ENCODE results near the gene LDLRAD3. TPM values are rescaled to one million over a fixed set of nuclear protein-coding genes. Genes with fewer than 3 reads are reported as not detected.

The LDLRAD3 gene
- total and polyA plus RNA-seq, 11 donors, result 1.1 to 7.7 (median 2.6) TPM

- Histone ChIP-seq H3K9me3 (no peaks in the 10 kb centered on the region), H3K27ac (no peak overlapping the region), H3K27me3 (no peaks in the 10 kb centered on the region), H3K36me3 (no peaks in the 10 kb centered on the region), H3K4me3 (no peak overlapping the region), H3K4me1 (peaks cover 0 to 21% (median 10%) of the 10 kb centered on the region in 12 donors)
- ATAC-seq, result no peak
- TF ChIP-seq CTCF (IDR thresholded peaks at IDR 0.05), result no peak
- no peak for TF ChIP-seq POLR2A (IDR thresholded peaks at IDR 0.05)
- no peak for DNase-seq
- intact Hi-C loops (cut with DNase I), result no loop called here
- 88 to 96% (median 92%) methylated on average over 8 of the region's 8 CpGs for WGBS, 4 donors
Measured at GRCh38 chr11:36192425-36193289, 248.8 kb downstream of the LDLRAD3 start.

- TF ChIP-seq CTCF (IDR thresholded peaks at IDR 0.05) (no peak), POLR2A (IDR thresholded peaks at IDR 0.05) (no peak)
- DNase-seq (no peak), ATAC-seq (no peak)
- Histone ChIP-seq H3K4me3 (no peak overlapping the region), H3K27ac (no peak overlapping the region), H3K36me3 (no peaks in the 10 kb centered on the region), H3K27me3 (peaks cover 0 to 3% (median 0%) of the 10 kb centered on the region in 9 donors), H3K9me3 (no peaks in the 10 kb centered on the region), H3K4me1 (peaks cover 0 to 21% (median 10%) of the 10 kb centered on the region in 12 donors)
- intact Hi-C loops (cut with DNase I), result no loop called here
- WGBS, 4 donors, result 87 to 95% (median 91%) methylated on average over 6 of the region's 6 CpGs
Measured at GRCh38 chr11:36193290-36193619, 249.4 kb downstream of the LDLRAD3 start.

- H3K27me3 ChIP-seq, result peaks cover 0 to 3% (median 0%) of the 10 kb centered on the region in 9 donors
- H3K27ac ChIP-seq, result no peak overlapping the region
- no peak overlapping the region for H3K4me3 ChIP-seq
- TF ChIP-seq POLR2A (IDR thresholded peaks at IDR 0.05) (no peak), CTCF (IDR thresholded peaks at IDR 0.05) (no peak)
- no peaks in the 10 kb centered on the region for H3K9me3 ChIP-seq
- H3K4me1 ChIP-seq, result peaks cover 0 to 21% (median 10%) of the 10 kb centered on the region in 12 donors
- no peak for ATAC-seq
- 70 to 83% (median 72%) methylated on average over 1 of the region's 1 CpG for WGBS, 4 donors
- no peaks in the 10 kb centered on the region for H3K36me3 ChIP-seq
- no peak for DNase-seq
- intact Hi-C loops (cut with DNase I), result no loop called here
Measured at GRCh38 chr11:36193721-36194120, 249.9 kb downstream of the LDLRAD3 start.

GRCh38 chr11:36195496-36196354, 251.9 kb downstream of the LDLRAD3 start:
- 51 to 64% (median 61%) methylated on average over 4 to 5 of the region's 5 CpGs for WGBS, 4 donors
- H3K27ac ChIP-seq, result peak overlapping the region in 4 of 12 donors; percentile 1 to 55 (median 42)
- intact Hi-C loops (cut with DNase I), result no loop called here
- no peak for DNase-seq
- H3K27me3 ChIP-seq, result peaks cover 0 to 3% (median 0%) of the 10 kb centered on the region in 9 donors
- peak overlapping the region in 1 of 12 donors; percentile 24 for H3K4me3 ChIP-seq
- no peaks in the 10 kb centered on the region for H3K9me3 ChIP-seq
- H3K36me3 ChIP-seq, result no peaks in the 10 kb centered on the region
- peaks cover 0 to 21% (median 10%) of the 10 kb centered on the region in 12 donors for H3K4me1 ChIP-seq
- ATAC-seq, result peak; percentile 72 to 83 (median 74)
- TF ChIP-seq CTCF (IDR thresholded peaks at IDR 0.05), result no peak
- TF ChIP-seq POLR2A (IDR thresholded peaks at IDR 0.05), result no peak
